IMR-90 (cell line): Measurements from ENCODE around the gene VIPR2.

Experiments used
- BHLHE40 ChIP-seq: fragments of 150-350 bp; IDR thresholded peaks from 2 replicates; pipeline ENCODE4 v1.6.1; 2016; ENCODE audit warnings: mild to moderate bottlenecking, low read depth, low read length
- CEBPB ChIP-seq: IDR thresholded peaks from 2 replicates; pipeline ENCODE4 v1.6.1; 2012; ENCODE audit warnings: low read depth, low read length, improper control_type of control experiment
- MAZ ChIP-seq: IDR thresholded peaks from 2 replicates; pipeline ENCODE4 v1.6.1; 2012; ENCODE audit warnings: low read depth, mild to moderate bottlenecking, low read length, improper control_type of control experiment, moderate library complexity, borderline replicate concordance
- NFE2L2 ChIP-seq: fragments of 150-350 bp; IDR thresholded peaks from 2 replicates; pipeline ENCODE4 v1.6.1; 2016; ENCODE audit warnings: low read depth, mild to moderate bottlenecking, low read length
- POLR2A ChIP-seq: IDR thresholded peaks from 2 replicates; pipeline ENCODE4 v1.6.1; 2012; ENCODE audit warnings: mild to moderate bottlenecking, low read depth, low read length
- RAD21 ChIP-seq: IDR thresholded peaks from 2 replicates; pipeline ENCODE4 v1.6.1; 2012; ENCODE audit warnings: low read length, improper control_type of control experiment
- RCOR1 ChIP-seq: IDR thresholded peaks from 2 replicates; pipeline ENCODE4 v1.6.1; 2012; ENCODE audit warnings: mild to moderate bottlenecking, low read length, improper control_type of control experiment; ENCODE audit not compliant: insufficient replicate concordance
- RFX5 ChIP-seq: IDR thresholded peaks from 2 replicates; pipeline ENCODE4 v1.8.0; 2012; ENCODE audit warnings: low read depth, mild to moderate bottlenecking, low read length, moderate library complexity
- TF ChIP-seq, protein P1 (sequence below): conservative IDR thresholded peaks from 2 replicates; pipeline ENCODE4 v1.5.1; 2012; ENCODE audit warnings: mild to moderate bottlenecking, low read depth, low read length, improper control_type of control experiment
- TF ChIP-seq, protein P2 (sequence below): fragments of 150-350 bp; IDR thresholded peaks from 2 replicates; pipeline ENCODE4 v1.6.1; 2017; ENCODE audit warnings: mild to moderate bottlenecking, antibody characterized with exemption, low read length, low read depth

DNA sequence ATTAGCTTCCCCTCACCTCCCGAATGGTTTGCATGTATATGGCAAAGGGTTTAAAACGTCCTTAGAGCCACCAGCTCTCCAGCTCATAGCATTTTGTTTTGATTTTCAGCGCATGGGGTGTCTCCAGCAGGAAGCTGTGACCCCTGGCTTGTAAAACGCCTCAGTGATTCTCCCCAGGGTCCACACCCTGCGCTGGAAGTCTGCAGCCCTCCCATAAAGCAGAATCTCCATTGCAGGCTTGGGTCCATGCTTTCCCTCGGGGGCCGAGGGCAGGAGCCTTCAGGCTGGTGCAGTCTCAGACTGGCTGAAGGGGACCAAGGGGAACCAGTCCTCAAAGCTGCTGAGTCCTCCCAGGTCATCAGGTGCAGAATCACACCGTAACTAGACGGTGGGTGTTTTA lies 109.7 kb downstream of the VIPR2 start:
- no peak for TF ChIP-seq RFX5
- TF ChIP-seq, protein P1, sequence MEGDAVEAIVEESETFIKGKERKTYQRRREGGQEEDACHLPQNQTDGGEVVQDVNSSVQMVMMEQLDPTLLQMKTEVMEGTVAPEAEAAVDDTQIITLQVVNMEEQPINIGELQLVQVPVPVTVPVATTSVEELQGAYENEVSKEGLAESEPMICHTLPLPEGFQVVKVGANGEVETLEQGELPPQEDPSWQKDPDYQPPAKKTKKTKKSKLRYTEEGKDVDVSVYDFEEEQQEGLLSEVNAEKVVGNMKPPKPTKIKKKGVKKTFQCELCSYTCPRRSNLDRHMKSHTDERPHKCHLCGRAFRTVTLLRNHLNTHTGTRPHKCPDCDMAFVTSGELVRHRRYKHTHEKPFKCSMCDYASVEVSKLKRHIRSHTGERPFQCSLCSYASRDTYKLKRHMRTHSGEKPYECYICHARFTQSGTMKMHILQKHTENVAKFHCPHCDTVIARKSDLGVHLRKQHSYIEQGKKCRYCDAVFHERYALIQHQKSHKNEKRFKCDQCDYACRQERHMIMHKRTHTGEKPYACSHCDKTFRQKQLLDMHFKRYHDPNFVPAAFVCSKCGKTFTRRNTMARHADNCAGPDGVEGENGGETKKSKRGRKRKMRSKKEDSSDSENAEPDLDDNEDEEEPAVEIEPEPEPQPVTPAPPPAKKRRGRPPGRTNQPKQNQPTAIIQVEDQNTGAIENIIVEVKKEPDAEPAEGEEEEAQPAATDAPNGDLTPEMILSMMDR, result no peak
- TF ChIP-seq MAZ, result no peak
- no peak for TF ChIP-seq POLR2A
- TF ChIP-seq NFE2L2, result no peak
- TF ChIP-seq RAD21, result no peak
- TF ChIP-seq, protein P2, sequence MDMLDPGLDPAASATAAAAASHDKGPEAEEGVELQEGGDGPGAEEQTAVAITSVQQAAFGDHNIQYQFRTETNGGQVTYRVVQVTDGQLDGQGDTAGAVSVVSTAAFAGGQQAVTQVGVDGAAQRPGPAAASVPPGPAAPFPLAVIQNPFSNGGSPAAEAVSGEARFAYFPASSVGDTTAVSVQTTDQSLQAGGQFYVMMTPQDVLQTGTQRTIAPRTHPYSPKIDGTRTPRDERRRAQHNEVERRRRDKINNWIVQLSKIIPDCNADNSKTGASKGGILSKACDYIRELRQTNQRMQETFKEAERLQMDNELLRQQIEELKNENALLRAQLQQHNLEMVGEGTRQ, result no peak
- no peak for TF ChIP-seq RCOR1
- TF ChIP-seq CEBPB, result no peak
- no peak for TF ChIP-seq BHLHE40
